ENCODE data around the gene AMD1.

Gene AMD1

DNA sequence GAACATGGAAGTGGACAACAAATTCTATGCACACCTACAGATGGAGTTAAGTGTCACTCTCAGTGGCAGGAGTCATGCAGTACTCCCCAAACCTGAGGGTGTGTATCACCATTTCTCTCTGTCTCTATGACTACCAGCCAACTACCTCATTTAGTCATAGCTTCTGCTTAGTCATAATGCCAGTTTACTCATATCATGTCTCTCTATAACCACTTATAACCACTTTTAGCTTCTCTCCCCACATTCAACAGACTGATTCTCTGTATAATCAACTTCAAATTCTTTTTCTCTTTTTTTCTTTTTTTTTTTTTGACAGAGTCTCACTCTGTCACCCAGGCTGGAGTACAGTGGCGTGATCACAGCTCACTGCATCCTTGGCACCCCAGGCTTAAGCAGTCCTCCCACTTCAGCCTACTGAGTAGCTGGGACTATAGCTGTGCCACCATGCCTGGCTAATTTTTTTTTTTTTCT is 70.1 kb downstream of the AMD1 start:
- no peak overlapping the region for H3K4me3 Mint-ChIP-seq
- peak overlapping the region; percentile 46 for H3K27ac Mint-ChIP-seq
- H3K27me3 Mint-ChIP-seq: no peaks in the 10 kb centered on the region
- H3K9me3 Mint-ChIP-seq (ENCODE audit: low read depth): no peaks in the 10 kb centered on the region
- H3K36me3 Mint-ChIP-seq: no peaks in the 10 kb centered on the region
- H3K4me1 Mint-ChIP-seq (ENCODE audit: low read depth): peaks cover 9% of the 10 kb centered on the region
